HCT116 (cell line): Measurements from ENCODE around the gene GRIN3A. TPM values are rescaled to one million over a fixed set of nuclear protein-coding genes. Genes with fewer than 3 reads are reported as not detected.

Source experiments
- ATAC-seq: fragments of 200-7000 bp; cut with Tn5 transposase; 2 replicates; pipeline ENCODE4 v1.9.1; 2020; ENCODE audit warnings: mild to moderate bottlenecking, moderate library complexity
- BruUV-seq: library from RNA; stranded (reverse); fragments of 400-500 nt; replicated peaks from 2 replicates; lab custom pipeline; 2021; lab: Mats Ljungman, UMichigan
- CTCF ChIA-PET: fragments of 300-600 bp; sonication (Branson Sonifier 250); formaldehyde crosslinking; loops from one replicate; lab custom pipeline; 2021; ENCODE audit warnings: antibody characterized with exemption; lab: Charles Lee
- POLR2A ChIA-PET: fragments of 300-600, 350-600 bp; sonication (Branson Sonifier 250); formaldehyde crosslinking; loops from one replicate; lab custom pipeline; 2021; ENCODE audit warnings: antibody characterized with exemption; lab: Charles Lee
- RAD21 ChIA-PET, 2 experiments: fragments of 300-600 bp; sonication (Branson Sonifier 250); formaldehyde crosslinking; loops; one replicate each; lab custom pipeline; 2023; ENCODE audit warnings: low total read pairs in 2 of 2; ENCODE audit not compliant: uncharacterized antibody in 2 of 2, unreplicated experiment in 2 of 2, low non-redundant PET in 1 of 2; lab: Charles Lee
- DNase-seq: peaks from one replicate; pipeline ENCODE4 v3.0.0-alpha.2; 2010; ENCODE audit warnings: low read depth, low spot score
- H2AFZ ChIP-seq: fragments of 200-600 bp; shearing (Covaris generic), sonication (generic); 2 replicates; pipeline ENCODE4 v1.6.1; 2017; ENCODE audit warnings: low read depth, mixed run types, mixed read lengths, antibody characterized with exemption, low read length; ENCODE audit not compliant: poor library complexity, severe bottlenecking
- H3K27ac ChIP-seq: 2 replicates; pipeline ENCODE4 v1.5.1; 2012; ENCODE audit warnings: low read depth, low read length
- H3K27me3 ChIP-seq: fragments of 200-600 bp; sonication (generic); 2 replicates; pipeline ENCODE4 v1.6.1; 2016; ENCODE audit warnings: mixed run types, low read length, mixed read lengths; ENCODE audit not compliant: insufficient read depth
- H3K36me3 ChIP-seq, 2 experiments: fragments of 200-500 bp in 1 of 2; fragments of 200-600 bp in 1 of 2; sonication (Bioruptor generic) in 1 of 2; sonication (generic) in 1 of 2; 2 replicates each; pipeline versions ENCODE4 v1.5.1 to v1.6.1; 2014 to 2016; ENCODE audit warnings: low read length in 2 of 2, inconsistent platforms in 1 of 2, mixed read lengths in 1 of 2, mixed run types in 1 of 2; ENCODE audit not compliant: insufficient read depth in 2 of 2, control insufficient read depth in 1 of 2
- H3K4me1 ChIP-seq, 2 experiments: fragments of 200-600 bp in 1 of 2; sonication (generic) in 1 of 2; 2 replicates each; pipeline versions ENCODE4 v1.5.1 to v1.6.1; 2012 to 2017; ENCODE audit warnings: low read length in 2 of 2, inconsistent platforms in 1 of 2, mild to moderate bottlenecking in 1 of 2, mixed read lengths in 1 of 2, mixed run types in 1 of 2, moderate library complexity in 1 of 2; ENCODE audit not compliant: insufficient read depth in 2 of 2, control insufficient read depth in 1 of 2
- H3K4me2 ChIP-seq: fragments of 200-600 bp; sonication (generic); 2 replicates; pipeline ENCODE4 v1.6.1; 2017; ENCODE audit warnings: mixed run types, low read length, mixed read lengths
- H3K4me3 ChIP-seq, 2 experiments: fragments of 200-600 bp in 1 of 2; sonication (generic) in 1 of 2; replicated peaks in 1 of 2; 2 replicates each; pipeline ENCODE4 v1.5.1; 2011 to 2016; ENCODE audit warnings: low read length in 2 of 2, control low read depth in 1 of 2, low read depth in 1 of 2, mild to moderate bottlenecking in 1 of 2, mixed read lengths in 1 of 2, mixed run types in 1 of 2
- H3K79me2 ChIP-seq: fragments of 200-600 bp; sonication (generic); 2 replicates; pipeline ENCODE4 v1.6.1; 2017; ENCODE audit warnings: mild to moderate bottlenecking, mixed run types, low read length, moderate library complexity, mixed read lengths; ENCODE audit not compliant: insufficient read depth
- H3K9ac ChIP-seq: fragments of 200-600 bp; sonication (generic); 2 replicates; pipeline ENCODE4 v1.6.1; 2016; ENCODE audit warnings: low read length, mixed read lengths
- H3K9me2 ChIP-seq: fragments of 200-600 bp; sonication (generic), shearing (Covaris generic); 2 replicates; pipeline ENCODE4 v1.6.1; 2017; ENCODE audit warnings: mixed run types, mild to moderate bottlenecking, moderate library complexity; ENCODE audit not compliant: insufficient read depth
- H3K9me3 ChIP-seq, 2 experiments: fragments of 200-500 bp in 1 of 2; fragments of 200-600 bp in 1 of 2; sonication (Bioruptor generic) in 1 of 2; sonication (generic) in 1 of 2; 2 replicates each; pipeline ENCODE4 v1.6.1; 2014 to 2017; ENCODE audit warnings: low read length in 2 of 2, mixed read lengths in 2 of 2, inconsistent platforms in 1 of 2, low read depth in 1 of 2, mild to moderate bottlenecking in 1 of 2, mixed run types in 1 of 2, moderate library complexity in 1 of 2; ENCODE audit not compliant: control insufficient read depth in 1 of 2, insufficient read depth in 1 of 2
- H4K20me1 ChIP-seq: fragments of 200-600 bp; sonication (generic), shearing (Covaris generic); 2 replicates; pipeline ENCODE4 v1.6.1; 2017; ENCODE audit warnings: mixed run types, mild to moderate bottlenecking, moderate library complexity; ENCODE audit not compliant: insufficient read depth
- CBX3 ChIP-seq: IDR thresholded peaks from 2 replicates; pipeline ENCODE4 v1.6.1; 2012; ENCODE audit warnings: low read depth
- CTCF ChIP-seq, 3 experiments: fragments of 200-600 bp in 1 of 3; sonication (generic) in 1 of 3; IDR thresholded peaks in 2 of 3; conservative IDR thresholded peaks in 1 of 3; 2 replicates each; pipeline ENCODE4 v1.5.1; 2012 to 2017; ENCODE audit warnings: low read depth in 2 of 3, low read length in 2 of 3, antibody characterized with exemption in 1 of 3, borderline replicate concordance in 1 of 3, control low read depth in 1 of 3, mild to moderate bottlenecking in 1 of 3, mixed read lengths in 1 of 3, mixed run types in 1 of 3, moderate library complexity in 1 of 3; ENCODE audit not compliant: insufficient read depth in 1 of 3
- REST ChIP-seq: IDR thresholded peaks from 2 replicates; pipeline ENCODE4 v1.6.1; 2012; ENCODE audit warnings: low read depth
- SRF ChIP-seq: IDR thresholded peaks from 2 replicates; pipeline ENCODE4 v1.6.1; 2012; ENCODE audit warnings: low read depth
- intact Hi-C: fragments of 100-400 bp; cut with micrococcal nuclease; formaldehyde crosslinking; loops from 2 replicates; pipeline ENCODE4 v1.10.0; 2022
- total RNA-seq: library from RNA; stranded (reverse); gene quantifications from one replicate; pipeline ENCODE4 v1.2.1, GENCODE V29; 2021; ENCODE audit not compliant: unreplicated experiment

Gene GRIN3A
- total RNA-seq, 1 experiment from 2014 or later, result not detected

- H2AFZ ChIP-seq, result peak overlapping the region; percentile 24
- H3K27me3 ChIP-seq, result peaks cover 26% of the 10 kb centered on the region
- peaks cover 0 to 4% of the 10 kb centered on the region in 2 experiments; a peak in 1 of 4 replicates for H3K4me1 ChIP-seq
- CTCF ChIA-PET, result no interaction called here
- BruUV-seq, result no TSS peak
- no peaks in the 10 kb centered on the region for H3K9me2 ChIP-seq
- H3K36me3 ChIP-seq, result no peaks in the 10 kb centered on the region
- POLR2A ChIA-PET, result no interaction called here
- RAD21 ChIA-PET, result no interaction called here
- ATAC-seq, result peak; percentile 87
- H4K20me1 ChIP-seq, result no peaks in the 10 kb centered on the region
- H3K27ac ChIP-seq, result no peak overlapping the region
- DNase-seq, result no peak
- H3K4me2 ChIP-seq, result peak overlapping the region; percentile 38
- no peak overlapping the region for H3K9ac ChIP-seq
- TF ChIP-seq REST (no peak), CBX3 (no peak), SRF (no peak), CTCF (IDR thresholded peaks at IDR 0.05 in 2 of 3, conservative IDR thresholded peaks at IDR 0.05 in 1 of 3; ENCODE audit: borderline replicate concordance in 1 of 3, insufficient read depth in 1 of 3, low read depth in 2 of 3, low read length in 2 of 3) (0 out of 6 replicates have a peak, but pooled peaks have one; percentile 4 to 9 (median 4))
- no peaks in the 10 kb centered on the region for H3K79me2 ChIP-seq
- H3K4me3 ChIP-seq, result no peak overlapping the region
- intact Hi-C loops, result loop anchor here (5.0 kb wide), 1 partner anchor 103 kb away; no protein-coding TSS in a partner anchor
- H3K9me3 ChIP-seq, result no peaks in the 10 kb centered on the region
Observed at GRCh38 chr9:101705135-101705661, 33.2 kb downstream of the GRIN3A start.
